Neuronal stem cell (in vitro differentiated cells): ENCODE data around the gene NPM1.
"Not testable (repeated sequence)": the region's sequence is repeated elsewhere in the genome, so short reads cannot be mapped to it uniquely, and the experiment has no call there.

ENCODE experiments used
- DNase-seq: peaks from one replicate; pipeline ENCODE4 v3.0.0-alpha.2; 2013; ENCODE audit warnings: low spot score
- H2AFZ ChIP-seq: one replicate; pipeline ENCODE4 v1.6.1; 2013; ENCODE audit warnings: mild to moderate bottlenecking, low read length, inconsistent platforms
- H2AK5ac ChIP-seq: 2 replicates; pipeline ENCODE4 v1.6.1; 2013; ENCODE audit warnings: low read depth, mild to moderate bottlenecking, inconsistent platforms, low read length, moderate library complexity, mixed read lengths
- H2BK120ac ChIP-seq: 2 replicates; pipeline ENCODE4 v1.6.1; 2013; ENCODE audit warnings: low read depth, mild to moderate bottlenecking, inconsistent platforms, low read length, moderate library complexity, mixed read lengths
- H2BK12ac ChIP-seq: one replicate; pipeline ENCODE4 v1.6.1; 2013; ENCODE audit warnings: low read length, inconsistent platforms
- H2BK15ac ChIP-seq: 2 replicates; pipeline ENCODE4 v1.6.1; 2013; ENCODE audit warnings: mild to moderate bottlenecking, low read length, inconsistent platforms, mixed read lengths
- H2BK5ac ChIP-seq: one replicate; pipeline ENCODE4 v1.6.1; 2013; ENCODE audit warnings: inconsistent platforms, mild to moderate bottlenecking, low read length, moderate library complexity
- H3K14ac ChIP-seq: one replicate; pipeline ENCODE4 v1.6.1; 2013; ENCODE audit warnings: low read length, inconsistent platforms
- H3K18ac ChIP-seq: 2 replicates; pipeline ENCODE4 v1.6.1; 2013; ENCODE audit warnings: low read length, inconsistent platforms
- H3K23ac ChIP-seq: 2 replicates; pipeline ENCODE4 v1.6.1; 2013; ENCODE audit warnings: low read depth, mild to moderate bottlenecking, mixed read lengths, low read length, inconsistent platforms; ENCODE audit not compliant: poor library complexity
- H3K27ac ChIP-seq: replicated peaks from 3 replicates; pipeline ENCODE4 v1.5.1; 2013; ENCODE audit warnings: low read length, inconsistent platforms
- H3K27me3 ChIP-seq, 3 experiments: 2 replicates each; pipeline ENCODE4 v1.6.1; 2013; ENCODE audit warnings: low read length in 3 of 3, mild to moderate bottlenecking in 2 of 3, inconsistent platforms in 1 of 3, low read depth in 1 of 3, mixed read lengths in 1 of 3, moderate library complexity in 1 of 3; ENCODE audit not compliant: control insufficient read depth in 3 of 3, insufficient read depth in 3 of 3
- H3K36me3 ChIP-seq, 2 donors: replicated peaks in 1 of 2; 2 replicates each; pipeline ENCODE4 v1.6.1; 2013; ENCODE audit warnings: low read length in 2 of 2; ENCODE audit not compliant: control insufficient read depth in 2 of 2, insufficient read depth in 2 of 2
- H3K4ac ChIP-seq: 2 replicates; pipeline ENCODE4 v1.6.1; 2013; ENCODE audit warnings: inconsistent platforms, mild to moderate bottlenecking, low read length, moderate library complexity
- H3K4me1 ChIP-seq, 2 donors: 1 replicate in 1 of 2; 2 replicates in 1 of 2; pipeline ENCODE4 v1.6.1; 2013; ENCODE audit warnings: low read length in 2 of 2, low read depth in 1 of 2; ENCODE audit not compliant: control insufficient read depth in 2 of 2, insufficient read depth in 1 of 2
- H3K4me2 ChIP-seq: one replicate; pipeline ENCODE4 v1.6.1; 2013; ENCODE audit warnings: mild to moderate bottlenecking, low read length, inconsistent platforms; ENCODE audit not compliant: insufficient read depth, poor library complexity, severe bottlenecking
- H3K4me3 ChIP-seq, 2 donors: 2 replicates each; pipeline ENCODE4 v1.5.1; 2013; ENCODE audit warnings: low read length in 2 of 2, mild to moderate bottlenecking in 2 of 2, inconsistent platforms in 1 of 2, moderate library complexity in 1 of 2
- H3K79me1 ChIP-seq: one replicate; pipeline ENCODE4 v1.6.1; 2013; ENCODE audit warnings: low read depth, mild to moderate bottlenecking, inconsistent platforms, low read length, moderate library complexity
- H3K9ac ChIP-seq: one replicate; pipeline ENCODE4 v1.6.1; 2013; ENCODE audit warnings: mild to moderate bottlenecking, low read depth, low read length, inconsistent platforms; ENCODE audit not compliant: poor library complexity
- H3K9me3 ChIP-seq, 2 donors: replicated peaks in 1 of 2; 2 replicates each; pipeline versions ENCODE3 to v1.6.1; 2013; ENCODE audit warnings: low read length in 2 of 2, mild to moderate bottlenecking in 2 of 2, inconsistent platforms in 1 of 2, low read depth in 1 of 2, mixed read lengths in 1 of 2, moderate library complexity in 1 of 2; ENCODE audit not compliant: control insufficient read depth in 2 of 2, insufficient read depth in 1 of 2
- H4K8ac ChIP-seq: one replicate; pipeline ENCODE4 v1.6.1; 2013; ENCODE audit warnings: low read depth, mild to moderate bottlenecking, inconsistent platforms, low read length, moderate library complexity
- H4K91ac ChIP-seq: one replicate; pipeline ENCODE4 v1.6.1; 2013; ENCODE audit warnings: low read length, low read depth, mild to moderate bottlenecking, inconsistent platforms; ENCODE audit not compliant: poor library complexity
- WGBS, 2 donors: extraction: QIAGEN DNeasy Blood & Tissue Kit; methylation state at CpG; one replicate each; pipeline ENCODE4 v1.1.7; 2013; ENCODE audit warnings: missing lambda C conversion rate in 2 of 2, mixed read lengths in 1 of 2; ENCODE audit not compliant: insufficient read length in 2 of 2, insufficient replicate concordance in 1 of 2; ENCODE audit errors: extremely low coverage in 2 of 2; 5-methylcytosine and 5-hydroxymethylcytosine counted together

Gene NPM1

DNA sequence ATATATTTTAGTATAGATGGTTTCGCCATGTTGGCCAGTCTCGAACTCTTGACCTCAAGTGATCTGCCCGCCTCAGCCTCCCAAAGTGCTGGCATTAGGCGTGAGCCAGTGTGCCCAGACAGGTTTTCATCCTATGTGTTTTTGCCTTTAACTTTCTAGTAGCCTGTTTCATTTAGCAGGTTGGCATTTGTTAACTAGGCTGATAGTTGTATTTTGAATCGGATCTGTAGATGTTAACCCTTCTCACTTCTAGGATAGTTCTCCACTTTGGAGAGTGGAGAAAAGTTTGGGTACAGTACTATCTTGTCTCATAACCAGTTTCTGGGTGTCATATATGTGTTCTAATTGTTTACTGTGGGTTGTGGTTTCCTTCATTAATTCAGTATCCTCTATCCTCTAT lies 24.5 kb downstream of the NPM1 start:
- H3K23ac ChIP-seq, result no peak overlapping the region
- H2BK120ac ChIP-seq, result no peak overlapping the region
- H3K9ac ChIP-seq, result no peak overlapping the region
- H2AK5ac ChIP-seq, result no peak overlapping the region
- no peak overlapping the region for H2BK5ac ChIP-seq
- no peak overlapping the region for H4K91ac ChIP-seq
- H3K27me3 ChIP-seq, result no peaks in the 10 kb centered on the region
- H3K27ac ChIP-seq, result no peak overlapping the region
- H3K4me1 ChIP-seq, result no peaks in the 10 kb centered on the region
- no peak overlapping the region for H3K4me3 ChIP-seq
- H2BK15ac ChIP-seq, result no peak overlapping the region
- H3K79me1 ChIP-seq, result peaks cover 5% of the 10 kb centered on the region
- H3K4ac ChIP-seq, result no peak overlapping the region
- no peak overlapping the region for H2AFZ ChIP-seq
- no peaks in the 10 kb centered on the region for H3K9me3 ChIP-seq
- peaks cover 19 to 73% of the 10 kb centered on the region in 2 donors for H3K36me3 ChIP-seq
- WGBS, 2 donors, result no CpG with 5 or more reads among the region's 5 CpGs
- no peak overlapping the region for H3K4me2 ChIP-seq
- DNase-seq, result no peak
- no peak overlapping the region for H3K18ac ChIP-seq
- no peak overlapping the region for H2BK12ac ChIP-seq
- no peak overlapping the region for H4K8ac ChIP-seq
- H3K14ac ChIP-seq, result no peak overlapping the region

GRCh38 chr5:171413153-171413910 lies 25.7 kb downstream of the NPM1 start:
- Histone ChIP-seq H2BK120ac (no peak overlapping the region), H3K79me1 (peaks cover 5% of the 10 kb centered on the region), H3K14ac (no peak overlapping the region), H2AFZ (no peak overlapping the region), H3K4ac (no peak overlapping the region), H2AK5ac (no peak overlapping the region), H3K4me1 (peaks cover under 1 to 3% of the 10 kb centered on the region in 2 donors), H3K36me3 (peaks cover 16 to 61% of the 10 kb centered on the region in 2 donors), H3K27ac (no peak overlapping the region), H2BK15ac (no peak overlapping the region), H3K27me3 (no peaks in the 10 kb centered on the region), H3K9ac (no peak overlapping the region), H3K18ac (no peak overlapping the region), H4K91ac (no peak overlapping the region), H2BK12ac (no peak overlapping the region), H4K8ac (no peak overlapping the region), H3K4me2 (no peak overlapping the region), H3K9me3 (no peaks in the 10 kb centered on the region), H2BK5ac (no peak overlapping the region), H3K23ac (no peak overlapping the region), H3K4me3 (no peak overlapping the region)
- no peak for DNase-seq
- no CpG with 5 or more reads among the region's 3 CpGs for WGBS, 2 donors

GRCh38 chr5:171413993-171414392 lies 26.3 kb downstream of the NPM1 start:
- not testable (repeated sequence) for H2AFZ ChIP-seq

DNA sequence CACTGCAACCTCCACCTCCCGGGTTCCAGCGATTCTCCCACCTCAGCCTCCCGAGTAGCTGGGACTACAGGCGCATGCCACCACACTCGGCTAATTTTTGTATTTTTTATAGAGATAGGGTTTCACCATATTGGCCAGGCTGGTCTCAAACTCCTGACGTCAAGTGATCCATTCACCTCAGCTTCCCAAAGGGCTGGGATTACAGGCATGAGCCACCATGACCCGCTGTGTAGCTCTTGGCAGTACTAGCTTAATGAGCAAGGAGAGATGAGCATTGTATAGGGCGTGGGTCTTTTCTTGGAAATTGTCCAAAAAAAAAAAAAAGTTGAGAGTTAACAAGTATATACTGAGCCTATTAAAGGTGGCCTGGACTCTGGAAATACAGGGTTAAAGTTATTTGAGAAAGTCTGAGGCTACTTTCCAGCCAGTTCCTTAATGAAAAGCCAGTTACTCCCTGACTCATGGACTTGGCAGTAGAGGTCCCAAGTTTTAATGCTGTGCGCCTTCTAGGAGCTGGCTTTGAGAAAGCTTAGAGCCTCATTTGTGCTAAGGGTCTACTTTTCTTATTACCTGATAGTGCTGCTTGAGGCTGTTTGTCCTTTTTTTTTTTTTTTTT lies 27.6 kb downstream of the NPM1 start:
- no peak overlapping the region for H3K14ac ChIP-seq
- H2AFZ ChIP-seq, result no peak overlapping the region
- no peak for DNase-seq
- H2BK5ac ChIP-seq, result no peak overlapping the region
- no peaks in the 10 kb centered on the region for H3K9me3 ChIP-seq
- H3K23ac ChIP-seq, result no peak overlapping the region
- no peak overlapping the region for H4K8ac ChIP-seq
- H3K4me2 ChIP-seq, result no peak overlapping the region
- no peak overlapping the region for H4K91ac ChIP-seq
- H3K27ac ChIP-seq, result no peak overlapping the region
- H3K9ac ChIP-seq, result no peak overlapping the region
- H3K4me3 ChIP-seq, result no peak overlapping the region
- H3K4ac ChIP-seq, result no peak overlapping the region
- H2BK12ac ChIP-seq, result no peak overlapping the region
- H2BK15ac ChIP-seq, result no peak overlapping the region
- H3K4me1 ChIP-seq, result peaks cover 4 to 7% of the 10 kb centered on the region in 2 donors
- H2BK120ac ChIP-seq, result no peak overlapping the region
- H2AK5ac ChIP-seq, result no peak overlapping the region
- no peaks in the 10 kb centered on the region for H3K79me1 ChIP-seq
- H3K36me3 ChIP-seq, result peaks cover 8 to 43% of the 10 kb centered on the region in 2 donors
- no peak overlapping the region for H3K18ac ChIP-seq
- peaks cover 0 to 9% (median 2%) of the 10 kb centered on the region in 3 experiments for H3K27me3 ChIP-seq
- no CpG with 5 or more reads among the region's 9 CpGs for WGBS, 2 donors

More at GRCh38 chr5:171413993-171414392, 26.3 kb downstream of the NPM1 start:
- not testable (repeated sequence) for H3K27me3 ChIP-seq, H2BK12ac ChIP-seq, H3K27ac ChIP-seq, H3K23ac ChIP-seq, H2BK15ac ChIP-seq, H3K4me1 ChIP-seq, H2AK5ac ChIP-seq, H3K9me3 ChIP-seq, H3K18ac ChIP-seq, H4K8ac ChIP-seq, H3K4me2 ChIP-seq, H3K4ac ChIP-seq, H3K14ac ChIP-seq, H3K79me1 ChIP-seq, H2BK120ac ChIP-seq, H2BK5ac ChIP-seq, H4K91ac ChIP-seq, DNase-seq, H3K4me3 ChIP-seq, H3K9ac ChIP-seq
- no CpG with 5 or more reads among the region's 5 CpGs for WGBS, 2 donors
- peaks cover 16 to 55% of the 10 kb centered on the region in 2 donors for H3K36me3 ChIP-seq
